ENCODE measurements around the gene CRK.
"Not testable (repeated sequence)": the region's sequence is repeated elsewhere in the genome, so short reads cannot be mapped to it uniquely, and the experiment has no call there.

Gene CRK

GRCh38 chr17:1442721-1443120 lies 13.3 kb downstream of the CRK start:
- not testable (repeated sequence) for H3K27me3 ChIP-seq (ENCODE audit: low read depth, low read length); H3K4me3 ChIP-seq (ENCODE audit: low read depth in 1 of 2, low read length in 2 of 2); H3K27ac ChIP-seq (ENCODE audit: low read length); H3K9me3 ChIP-seq (ENCODE audit: control insufficient read depth in 1 of 2, low read length in 2 of 2); H3K36me3 ChIP-seq (ENCODE audit: control insufficient read depth in 1 of 2, insufficient read depth in 2 of 2, low read length in 2 of 2)
- H3K4me1 ChIP-seq (ENCODE audit: control insufficient read depth in 1 of 2, insufficient read depth in 2 of 2, low read length in 2 of 2), result peaks cover 3 to 14% of the 10 kb centered on the region in 2 donors

- no peak overlapping the region for H3K27ac ChIP-seq (ENCODE audit: low read length)
- no peak overlapping the region for H3K4me3 ChIP-seq (ENCODE audit: low read depth in 1 of 2, low read length in 2 of 2)
- H3K27me3 ChIP-seq (ENCODE audit: low read depth, low read length), result no peaks in the 10 kb centered on the region
- H3K4me1 ChIP-seq (ENCODE audit: control insufficient read depth in 1 of 2, insufficient read depth in 2 of 2, low read length in 2 of 2), result peaks cover 3 to 14% of the 10 kb centered on the region in 2 donors
- H3K36me3 ChIP-seq (ENCODE audit: control insufficient read depth in 1 of 2, insufficient read depth in 2 of 2, low read length in 2 of 2), result peaks cover 0 to 5% of the 10 kb centered on the region in 2 donors
- H3K9me3 ChIP-seq (ENCODE audit: control insufficient read depth in 1 of 2, low read length in 2 of 2), result no peaks in the 10 kb centered on the region
These were observed 13.8 kb downstream of the CRK start for GRCh38 chr17:1442187-1442586.

- Histone ChIP-seq H3K27ac (ENCODE audit: low read length) (no peak overlapping the region), H3K4me1 (ENCODE audit: control insufficient read depth in 1 of 2, insufficient read depth in 2 of 2, low read length in 2 of 2) (peaks cover 3 to 14% of the 10 kb centered on the region in 2 donors), H3K4me3 (ENCODE audit: low read depth in 1 of 2, low read length in 2 of 2) (no peak overlapping the region), H3K9me3 (ENCODE audit: control insufficient read depth in 1 of 2, low read length in 2 of 2) (no peaks in the 10 kb centered on the region), H3K36me3 (ENCODE audit: control insufficient read depth in 1 of 2, insufficient read depth in 2 of 2, low read length in 2 of 2) (peaks cover 10 to 17% of the 10 kb centered on the region in 2 donors), H3K27me3 (ENCODE audit: low read depth, low read length) (no peaks in the 10 kb centered on the region)
These were observed 15.1 kb downstream of the CRK start for GRCh38 chr17:1440921-1441320.

- H3K9me3 ChIP-seq (ENCODE audit: control insufficient read depth in 1 of 2, low read length in 2 of 2), result no peaks in the 10 kb centered on the region
- H3K4me3 ChIP-seq (ENCODE audit: low read depth in 1 of 2, low read length in 2 of 2), result no peak overlapping the region
- H3K4me1 ChIP-seq (ENCODE audit: control insufficient read depth in 1 of 2, insufficient read depth in 2 of 2, low read length in 2 of 2), result peaks cover 3 to 10% of the 10 kb centered on the region in 2 donors
- H3K27me3 ChIP-seq (ENCODE audit: low read depth, low read length), result no peaks in the 10 kb centered on the region
- H3K27ac ChIP-seq (ENCODE audit: low read length), result no peak overlapping the region
- peaks cover 18 to 25% of the 10 kb centered on the region in 2 donors for H3K36me3 ChIP-seq (ENCODE audit: control insufficient read depth in 1 of 2, insufficient read depth in 2 of 2, low read length in 2 of 2)
These were observed 17.4 kb downstream of the CRK start for GRCh38 chr17:1438593-1439083.

- Histone ChIP-seq H3K9me3 (ENCODE audit: control insufficient read depth in 1 of 2, low read length in 2 of 2) (no peaks in the 10 kb centered on the region), H3K27me3 (ENCODE audit: low read depth, low read length) (no peaks in the 10 kb centered on the region), H3K4me3 (ENCODE audit: low read depth in 1 of 2, low read length in 2 of 2) (no peak overlapping the region), H3K36me3 (ENCODE audit: control insufficient read depth in 1 of 2, insufficient read depth in 2 of 2, low read length in 2 of 2) (peaks cover 13 to 25% of the 10 kb centered on the region in 2 donors), H3K27ac (ENCODE audit: low read length) (no peak overlapping the region), H3K4me1 (ENCODE audit: control insufficient read depth in 1 of 2, insufficient read depth in 2 of 2, low read length in 2 of 2) (peaks cover 3 to 10% of the 10 kb centered on the region in 2 donors)
These were observed 20.7 kb downstream of the CRK start for GRCh38 chr17:1435326-1435725.

- H3K36me3 ChIP-seq (ENCODE audit: control insufficient read depth in 1 of 2, insufficient read depth in 2 of 2, low read length in 2 of 2), result peaks cover 19 to 25% of the 10 kb centered on the region in 2 donors
- H3K4me1 ChIP-seq (ENCODE audit: control insufficient read depth in 1 of 2, insufficient read depth in 2 of 2, low read length in 2 of 2), result peaks cover 3 to 10% of the 10 kb centered on the region in 2 donors
- no peak overlapping the region for H3K4me3 ChIP-seq (ENCODE audit: low read depth in 1 of 2, low read length in 2 of 2)
- no peaks in the 10 kb centered on the region for H3K9me3 ChIP-seq (ENCODE audit: control insufficient read depth in 1 of 2, low read length in 2 of 2)
- no peak overlapping the region for H3K27ac ChIP-seq (ENCODE audit: low read length)
- no peaks in the 10 kb centered on the region for H3K27me3 ChIP-seq (ENCODE audit: low read depth, low read length)
These were observed 21.9 kb downstream of the CRK start for GRCh38 chr17:1434150-1434549.

GRCh38 chr17:1431631-1432104 lies 24.4 kb downstream of the CRK start:
- no peaks in the 10 kb centered on the region for H3K9me3 ChIP-seq (ENCODE audit: control insufficient read depth in 1 of 2, low read length in 2 of 2)
- H3K36me3 ChIP-seq (ENCODE audit: control insufficient read depth in 1 of 2, insufficient read depth in 2 of 2, low read length in 2 of 2), result peaks cover 21 to 22% of the 10 kb centered on the region in 2 donors
- no peaks in the 10 kb centered on the region for H3K27me3 ChIP-seq (ENCODE audit: low read depth, low read length)
- no peak overlapping the region for H3K4me3 ChIP-seq (ENCODE audit: low read depth in 1 of 2, low read length in 2 of 2)
- H3K27ac ChIP-seq (ENCODE audit: low read length), result no peak overlapping the region
- H3K4me1 ChIP-seq (ENCODE audit: control insufficient read depth in 1 of 2, insufficient read depth in 2 of 2, low read length in 2 of 2), result no peaks in the 10 kb centered on the region

GRCh38 chr17:1423456-1424135 lies 32.4 kb downstream of the CRK start:
- Histone ChIP-seq H3K27ac (ENCODE audit: low read length) (no peak overlapping the region), H3K4me1 (ENCODE audit: control insufficient read depth in 1 of 2, insufficient read depth in 2 of 2, low read length in 2 of 2) (no peaks in the 10 kb centered on the region), H3K36me3 (ENCODE audit: control insufficient read depth in 1 of 2, insufficient read depth in 2 of 2, low read length in 2 of 2) (peaks cover 25 to 44% of the 10 kb centered on the region in 2 donors), H3K4me3 (ENCODE audit: low read depth in 1 of 2, low read length in 2 of 2) (no peak overlapping the region), H3K27me3 (ENCODE audit: low read depth, low read length) (no peaks in the 10 kb centered on the region), H3K9me3 (ENCODE audit: control insufficient read depth in 1 of 2, low read length in 2 of 2) (no peaks in the 10 kb centered on the region)

- no peaks in the 10 kb centered on the region for H3K9me3 ChIP-seq (ENCODE audit: control insufficient read depth in 1 of 2, low read length in 2 of 2)
- H3K27me3 ChIP-seq (ENCODE audit: low read depth, low read length), result no peaks in the 10 kb centered on the region
- peaks cover 25 to 42% of the 10 kb centered on the region in 2 donors for H3K36me3 ChIP-seq (ENCODE audit: control insufficient read depth in 1 of 2, insufficient read depth in 2 of 2, low read length in 2 of 2)
- H3K27ac ChIP-seq (ENCODE audit: low read length), result no peak overlapping the region
- no peak overlapping the region for H3K4me3 ChIP-seq (ENCODE audit: low read depth in 1 of 2, low read length in 2 of 2)
- no peaks in the 10 kb centered on the region for H3K4me1 ChIP-seq (ENCODE audit: control insufficient read depth in 1 of 2, insufficient read depth in 2 of 2, low read length in 2 of 2)
These were observed 33.1 kb downstream of the CRK start for GRCh38 chr17:1422885-1423284.

GRCh38 chr17:1421470-1421869 lies 34.6 kb downstream of the CRK start:
- H3K36me3 ChIP-seq (ENCODE audit: control insufficient read depth in 1 of 2, insufficient read depth in 2 of 2, low read length in 2 of 2), result peaks cover 25 to 39% of the 10 kb centered on the region in 2 donors
- no peaks in the 10 kb centered on the region for H3K9me3 ChIP-seq (ENCODE audit: control insufficient read depth in 1 of 2, low read length in 2 of 2)
- no peaks in the 10 kb centered on the region for H3K4me1 ChIP-seq (ENCODE audit: control insufficient read depth in 1 of 2, insufficient read depth in 2 of 2, low read length in 2 of 2)
- no peak overlapping the region for H3K4me3 ChIP-seq (ENCODE audit: low read depth in 1 of 2, low read length in 2 of 2)
- H3K27me3 ChIP-seq (ENCODE audit: low read depth, low read length), result no peaks in the 10 kb centered on the region
- H3K27ac ChIP-seq (ENCODE audit: low read length), result no peak overlapping the region

- Histone ChIP-seq H3K36me3 (ENCODE audit: control insufficient read depth in 1 of 2, insufficient read depth in 2 of 2, low read length in 2 of 2) (peaks cover 25 to 36% of the 10 kb centered on the region in 2 donors), H3K27me3 (ENCODE audit: low read depth, low read length) (no peaks in the 10 kb centered on the region), H3K4me1 (ENCODE audit: control insufficient read depth in 1 of 2, insufficient read depth in 2 of 2, low read length in 2 of 2) (no peaks in the 10 kb centered on the region), H3K27ac (ENCODE audit: low read length) (no peak overlapping the region), H3K4me3 (ENCODE audit: low read depth in 1 of 2, low read length in 2 of 2) (no peak overlapping the region), H3K9me3 (ENCODE audit: control insufficient read depth in 1 of 2, low read length in 2 of 2) (no peaks in the 10 kb centered on the region)
These were observed 35.1 kb downstream of the CRK start for GRCh38 chr17:1420981-1421380.

- Histone ChIP-seq H3K27me3 (ENCODE audit: low read depth, low read length) (no peaks in the 10 kb centered on the region), H3K4me3 (ENCODE audit: low read depth in 1 of 2, low read length in 2 of 2) (no peak overlapping the region), H3K36me3 (ENCODE audit: control insufficient read depth in 1 of 2, insufficient read depth in 2 of 2, low read length in 2 of 2) (peaks cover 25 to 31% of the 10 kb centered on the region in 2 donors), H3K9me3 (ENCODE audit: control insufficient read depth in 1 of 2, low read length in 2 of 2) (no peaks in the 10 kb centered on the region), H3K4me1 (ENCODE audit: control insufficient read depth in 1 of 2, insufficient read depth in 2 of 2, low read length in 2 of 2) (no peaks in the 10 kb centered on the region), H3K27ac (ENCODE audit: low read length) (no peak overlapping the region)
These were observed 35.9 kb downstream of the CRK start for GRCh38 chr17:1420163-1420562.

All from muscle layer of duodenum (tissue), 2 donors.